H1 (cell line): ENCODE results near the gene SLC24A5. TPM values are rescaled to one million over a fixed set of nuclear protein-coding genes. Genes with fewer than 3 reads are reported as not detected.

Source experiments
- CTCF ChIA-PET: fragments of 300-600 bp; sonication (Branson Sonifier 250); formaldehyde crosslinking; loops from one replicate; lab custom pipeline; 2021; ENCODE audit not compliant: partially characterized antibody; lab: Charles Lee
- POLR2A ChIA-PET: fragments of 300-600 bp; sonication (Branson Sonifier 250); formaldehyde crosslinking; loops from one replicate; lab custom pipeline; 2021; ENCODE audit warnings: inconsistent platforms; ENCODE audit not compliant: partially characterized antibody; lab: Charles Lee
- DNase-seq, 2 experiments: peaks; one replicate each; pipeline versions ENCODE4 v3.0.0 to v3.0.0-alpha.2; 2010 to 2022; ENCODE audit warnings: low spot score in 2 of 2, low read depth in 1 of 2, mixed read lengths in 1 of 2
- FAIRE-seq: peaks from 2 replicates; lab custom pipeline; 2011; peaks lifted over from hg19 to GRCh38; lab: Jason Lieb, UNC
- H2AFZ ChIP-seq: 2 replicates; pipeline ENCODE4 v1.8.1; 2012; ENCODE audit warnings: low read length, inconsistent platforms
- H2AK5ac ChIP-seq: 2 replicates; pipeline ENCODE4 v1.6.1; 2013; ENCODE audit warnings: low read depth, low read length
- H2BK120ac ChIP-seq: replicated peaks from 2 replicates; pipeline ENCODE3; 2013; ENCODE audit warnings: low read depth, low read length, inconsistent platforms
- H2BK12ac ChIP-seq: 2 replicates; pipeline ENCODE4 v1.6.1; 2013; ENCODE audit warnings: low read depth, low read length
- H2BK15ac ChIP-seq: 2 replicates; pipeline ENCODE4 v1.6.1; 2013; ENCODE audit warnings: low read length
- H2BK20ac ChIP-seq: 2 replicates; pipeline ENCODE4 v1.6.1; 2013; ENCODE audit warnings: low read length
- H2BK5ac ChIP-seq: 2 replicates; pipeline ENCODE4 v1.6.1; 2013; ENCODE audit warnings: low read depth, low read length
- H3K14ac ChIP-seq: 2 replicates; pipeline ENCODE4 v1.6.1; 2013; ENCODE audit warnings: inconsistent platforms; ENCODE audit not compliant: insufficient read length
- H3K18ac ChIP-seq: 2 replicates; pipeline ENCODE4 v1.6.1; 2013; ENCODE audit warnings: low read length; ENCODE audit errors: extremely low read depth
- H3K23ac ChIP-seq: 2 replicates; pipeline ENCODE4 v1.6.1; 2013; ENCODE audit warnings: inconsistent platforms; ENCODE audit not compliant: insufficient read length
- H3K23me2 ChIP-seq: 2 replicates; pipeline ENCODE4 v1.6.1; 2013; ENCODE audit warnings: low read depth, low read length
- H3K27ac ChIP-seq: 2 replicates; pipeline ENCODE4 v1.6.1; 2011; ENCODE audit warnings: low read depth, low read length, inconsistent platforms
- H3K27me3 ChIP-seq, 4 experiments: replicated peaks in 1 of 4; 1 replicate in 1 of 4; 2 replicates in 3 of 4; pipeline versions ENCODE4 v1.6.1 to v1.8.1; 2011 to 2013; ENCODE audit warnings: low read length in 3 of 4, mild to moderate bottlenecking in 3 of 4, inconsistent platforms in 2 of 4, mixed read lengths in 2 of 4, moderate library complexity in 1 of 4; ENCODE audit not compliant: control insufficient read depth in 3 of 4, insufficient read depth in 3 of 4; ENCODE audit errors: extremely low read depth in 1 of 4
- H3K36me3 ChIP-seq, 4 experiments: 2 replicates each; pipeline versions ENCODE4 v1.6.1 to v1.8.1; 2011 to 2013; ENCODE audit warnings: mild to moderate bottlenecking in 4 of 4, low read length in 3 of 4, moderate library complexity in 2 of 4, control low read depth in 1 of 4, inconsistent platforms in 1 of 4; ENCODE audit not compliant: insufficient read depth in 4 of 4, control insufficient read depth in 2 of 4
- H3K4ac ChIP-seq: replicated peaks from 2 replicates; pipeline ENCODE3; 2013; ENCODE audit warnings: low read length, low read depth, mixed read lengths, inconsistent platforms; ENCODE audit not compliant: insufficient read length
- H3K4me1 ChIP-seq, 4 experiments: replicated peaks in 1 of 4; 1 replicate in 1 of 4; 2 replicates in 3 of 4; pipeline versions ENCODE4 v1.6.1 to v1.8.1; 2011 to 2013; ENCODE audit warnings: low read length in 3 of 4, inconsistent platforms in 2 of 4, mixed read lengths in 1 of 4; ENCODE audit not compliant: insufficient read depth in 4 of 4, control insufficient read depth in 3 of 4
- H3K4me2 ChIP-seq, 2 experiments: 2 replicates each; pipeline versions ENCODE4 v1.6.1 to v1.8.1; 2011 to 2013; ENCODE audit warnings: low read depth in 2 of 2, low read length in 2 of 2, control low read depth in 1 of 2, inconsistent platforms in 1 of 2, mild to moderate bottlenecking in 1 of 2; ENCODE audit not compliant: insufficient read depth in 1 of 2
- H3K4me3 ChIP-seq, 4 experiments: fragments of 200-600, 300-600 bp in 1 of 4; sonication (generic), shearing (Covaris generic), sonication (Bioruptor Twin) in 1 of 4; 2 replicates each; pipeline versions ENCODE4 v1.5.1 to v1.8.1; 2011 to 2016; ENCODE audit warnings: low read length in 4 of 4, low read depth in 3 of 4, control low read depth in 2 of 4, inconsistent platforms in 2 of 4, mild to moderate bottlenecking in 2 of 4, mixed read lengths in 1 of 4, moderate library complexity in 1 of 4; ENCODE audit not compliant: insufficient read depth in 2 of 4; ENCODE audit errors: extremely low read depth in 1 of 4
- H3K56ac ChIP-seq: replicated peaks from 2 replicates; pipeline ENCODE3; 2013; ENCODE audit warnings: low read depth, mild to moderate bottlenecking, mixed read lengths, low read length, inconsistent platforms; ENCODE audit not compliant: insufficient read length
- H3K79me1 ChIP-seq: 2 replicates; pipeline ENCODE4 v1.6.1; 2013; ENCODE audit warnings: low read depth, low read length, control low read depth
- H3K79me2 ChIP-seq, 2 experiments: 2 replicates each; pipeline versions ENCODE4 v1.6.1 to v1.8.1; 2012 to 2013; ENCODE audit warnings: low read length in 2 of 2, mild to moderate bottlenecking in 2 of 2, inconsistent platforms in 1 of 2; ENCODE audit not compliant: insufficient read depth in 2 of 2, control insufficient read depth in 1 of 2
- H3K9ac ChIP-seq, 4 experiments: replicated peaks in 1 of 4; 1 replicate in 1 of 4; 2 replicates in 3 of 4; pipeline versions ENCODE4 v1.6.1 to v1.8.1; 2011 to 2013; ENCODE audit warnings: low read depth in 3 of 4, low read length in 3 of 4, control low read depth in 2 of 4, mild to moderate bottlenecking in 2 of 4, moderate library complexity in 2 of 4, inconsistent platforms in 1 of 4; ENCODE audit errors: extremely low read depth in 1 of 4
- H3K9me3 ChIP-seq, 2 experiments: 2 replicates each; pipeline versions ENCODE4 v1.6.1 to v1.8.1; 2012 to 2013; ENCODE audit warnings: mild to moderate bottlenecking in 2 of 2, moderate library complexity in 2 of 2, control low read depth in 1 of 2, inconsistent platforms in 1 of 2, low read depth in 1 of 2, low read length in 1 of 2, mixed read lengths in 1 of 2; ENCODE audit not compliant: insufficient read depth in 2 of 2
- H4K20me1 ChIP-seq, 2 experiments: replicated peaks in 1 of 2; 2 replicates each; pipeline versions ENCODE3 to v1.8.1; 2011 to 2013; ENCODE audit warnings: inconsistent platforms in 2 of 2, low read length in 2 of 2, mild to moderate bottlenecking in 1 of 2; ENCODE audit not compliant: insufficient read depth in 2 of 2, control insufficient read depth in 1 of 2
- H4K5ac ChIP-seq: 2 replicates; pipeline ENCODE4 v1.6.1; 2013; ENCODE audit warnings: low read length, low read depth, mixed read lengths, inconsistent platforms; ENCODE audit not compliant: insufficient read length
- H4K8ac ChIP-seq: 2 replicates; pipeline ENCODE4 v1.8.0; 2013; ENCODE audit warnings: mild to moderate bottlenecking, moderate library complexity, low read length, inconsistent platforms; ENCODE audit not compliant: insufficient read depth; ENCODE audit errors: extremely low read depth
- H4K91ac ChIP-seq: replicated peaks from 2 replicates; pipeline ENCODE3; 2013; ENCODE audit warnings: low read length, mixed read lengths, inconsistent platforms; ENCODE audit not compliant: insufficient read length
- BCL11A ChIP-seq, 2 experiments: IDR thresholded peaks; one replicate each; pipeline ENCODE4 v1.6.1; 2011; ENCODE audit warnings: low read depth in 2 of 2, low read length in 2 of 2, mild to moderate bottlenecking in 2 of 2
- BRCA1 ChIP-seq: IDR thresholded peaks from 2 replicates; pipeline ENCODE4 v1.6.1; 2012; ENCODE audit warnings: low read depth, low read length, improper control_type of control experiment
- EZH2 ChIP-seq: fragments of 200-600 bp; sonication (generic); IDR thresholded peaks from 2 replicates; pipeline ENCODE4 v1.7.1; 2012; ENCODE audit warnings: low read depth, mild to moderate bottlenecking, moderate library complexity, low read length, inconsistent platforms; ENCODE audit not compliant: severe bottlenecking
- FOSL1 ChIP-seq: IDR thresholded peaks from 2 replicates; pipeline ENCODE4 v1.6.1; 2011; ENCODE audit warnings: mild to moderate bottlenecking, low read depth, low read length, moderate library complexity; ENCODE audit not compliant: insufficient read depth
- GABPA ChIP-seq: IDR thresholded peaks from 2 replicates; pipeline ENCODE4 v1.6.1; 2011; ENCODE audit warnings: mild to moderate bottlenecking, low read length, moderate library complexity, borderline replicate concordance; ENCODE audit not compliant: insufficient read depth
- KDM4A ChIP-seq: IDR thresholded peaks from one replicate; pipeline ENCODE4 v1.7.1; 2012; ENCODE audit warnings: low read depth, mild to moderate bottlenecking, moderate library complexity, low read length, inconsistent platforms; ENCODE audit not compliant: severe bottlenecking
- RFX5 ChIP-seq: IDR thresholded peaks from 2 replicates; pipeline ENCODE4 v1.6.1; 2011; ENCODE audit warnings: low read depth, low read length, improper control_type of control experiment, borderline replicate concordance
- SIRT6 ChIP-seq: IDR thresholded peaks from one replicate; pipeline ENCODE4 v1.7.1; 2012; ENCODE audit warnings: low read length, inconsistent platforms
- YY1 ChIP-seq: IDR thresholded peaks from 2 replicates; pipeline ENCODE4 v1.6.1; 2011; ENCODE audit warnings: low read depth, mild to moderate bottlenecking, low read length
- WGBS, 2 experiments: shearing (Covaris generic) in 1 of 2; methylation state at CpG; one replicate each; pipeline versions ENCODE4 v1.1.6 to v1.1.7; 2013 to 2015; ENCODE audit warnings: low lambda C conversion rate in 2 of 2, mixed read lengths in 2 of 2, inconsistent platforms in 1 of 2, low coverage in 1 of 2, missing lambda C conversion rate in 1 of 2; ENCODE audit not compliant: insufficient replicate concordance in 2 of 2, insufficient coverage in 1 of 2, insufficient read length in 1 of 2; ENCODE audit errors: extremely low coverage in 1 of 2, missing lambda C conversion rate in 1 of 2; 5-methylcytosine and 5-hydroxymethylcytosine counted together
- polyA plus RNA-seq, 7 experiments: library from polyadenylated mRNA; depleted of rRNA in 3 of 7; stranded (reverse) in 5 of 7; unstranded in 2 of 7; fragments of >200 nt in 5 of 7; fragments of 200-250 nt in 2 of 7; gene quantifications; 1 replicate in 5 of 7; 2 replicates in 1 of 7; 4 replicates in 1 of 7; pipeline versions ENCODE4 v1.2.1 to v1.2.3, GENCODE V29; 2011 to 2013; ENCODE audit warnings: missing spikeins in 2 of 7, mixed read lengths in 2 of 7
- total RNA-seq: library from RNA; stranded (reverse); fragmentation: NEBNext Ultra II Directional; extraction: Animal tissue kit (Norgen Biotek cat#: 25700); gene quantifications from 2 replicates; pipeline ENCODE4 v1.2.1, GENCODE V29; 2021

SLC24A5 gene
- total and polyA plus RNA-seq, 2 of the 8 experiments (the other 6 are each of a cell fraction or from before 2014, with no cell fraction given): not detected

- Histone ChIP-seq H3K14ac (no peak overlapping the region), H3K4me1 (peaks cover 1 to 6% (median 2%) of the 10 kb centered on the region in 4 experiments; a peak in 4 of 7 replicates)
- CTCF ChIA-PET: interaction anchor here (0.6 to 7.3 kb wide), 6 partner anchors 18 to 452 kb away, joined by 3 to 82 read pairs (median 4); no protein-coding TSS in a partner anchor
These were observed 11.6 kb upstream of the SLC24A5 start for GRCh38 chr15:48109212-48109611.

More at GRCh38 chr15:48109212-48109611, 11.6 kb upstream of the SLC24A5 start:
- Histone ChIP-seq H2AFZ (no peak overlapping the region), H3K36me3 (no peaks in the 10 kb centered on the region), H2AK5ac (no peak overlapping the region), H2BK15ac (no peak overlapping the region), H3K27ac (no peak overlapping the region), H3K23me2 (no peaks in the 10 kb centered on the region), H3K56ac (no peak overlapping the region), H3K79me2 (no peaks in the 10 kb centered on the region), H3K4me2 (no peak overlapping the region), H3K79me1 (no peaks in the 10 kb centered on the region), H2BK12ac (no peak overlapping the region), H3K27me3 (no peaks in the 10 kb centered on the region), H2BK120ac (no peak overlapping the region), H4K20me1 (no peaks in the 10 kb centered on the region), H3K23ac (no peak overlapping the region), H3K9ac (no peak overlapping the region), H3K18ac (no peak overlapping the region), H3K4ac (no peak overlapping the region), H4K8ac (no peak overlapping the region), H4K91ac (no peak overlapping the region), H3K9me3 (no peaks in the 10 kb centered on the region), H2BK5ac (no peak overlapping the region), H3K4me3 (no peak overlapping the region), H4K5ac (no peak overlapping the region), H2BK20ac (no peak overlapping the region)
- DNase-seq (no peak), FAIRE-seq (no peak)
- WGBS, 2 experiments: 95% methylated on average over 4 of the region's 4 CpGs; no CpG with 5 or more reads in 1 of the 2 experiments
- POLR2A ChIA-PET: no interaction called here
- TF ChIP-seq RFX5 (no peak), GABPA (no peak), BCL11A (IDR thresholded peaks at IDR 0.05; ENCODE audit: low read depth in 2 of 2, low read length in 2 of 2) (no peak), KDM4A (no peak), EZH2 (no peak), SIRT6 (no peak), BRCA1 (no peak), FOSL1 (no peak), YY1 (no peak)
